Neural cell (in vitro differentiated cells): ENCODE data around the gene TCOF1. TPM values are rescaled to one million over a fixed set of nuclear protein-coding genes. Genes with fewer than 3 reads are reported as not detected.

ENCODE experiments used
- H2AFZ ChIP-seq: fragments of 200-600, 300-800 bp; sonication (generic), shearing (Covaris generic); 2 replicates; pipeline ENCODE4 v1.6.0; 2014; ENCODE audit warnings: low read depth, mild to moderate bottlenecking, antibody characterized with exemption, low read length, moderate library complexity
- H3F3A ChIP-seq: fragments of 200-600 bp; shearing (Covaris generic); 2 replicates; pipeline ENCODE4 v1.6.1; 2016; ENCODE audit warnings: mild to moderate bottlenecking, moderate library complexity, mixed read lengths, antibody characterized with exemption, low read length; ENCODE audit not compliant: insufficient read depth, poor library complexity, severe bottlenecking
- H3K27ac ChIP-seq: fragments of 200-600, 300-800 bp; sonication (generic), shearing (Covaris generic); 2 replicates; pipeline ENCODE4 v1.5.1; 2014; ENCODE audit warnings: mild to moderate bottlenecking, low read length, moderate library complexity
- H3K27me3 ChIP-seq: fragments of 300-800, 200-600 bp; sonication (generic), shearing (Covaris generic); 2 replicates; pipeline ENCODE4 v1.6.0; 2014; ENCODE audit warnings: mild to moderate bottlenecking, low read depth, low read length, moderate library complexity; ENCODE audit not compliant: insufficient read depth
- H3K36me3 ChIP-seq: fragments of 300-800, 200-600 bp; sonication (generic), shearing (Covaris generic); 2 replicates; pipeline ENCODE4 v1.5.1; 2014; ENCODE audit warnings: mild to moderate bottlenecking, antibody characterized with exemption, low read length, moderate library complexity; ENCODE audit not compliant: insufficient read depth
- H3K4me2 ChIP-seq: fragments of 300-800, 200-600 bp; sonication (generic), shearing (Covaris generic); 2 replicates; pipeline ENCODE4 v1.6.0; 2014; ENCODE audit warnings: mild to moderate bottlenecking, low read length
- H3K4me3 ChIP-seq: fragments of 300-800, 200-600 bp; sonication (generic), shearing (Covaris generic); 2 replicates; pipeline ENCODE4 v1.5.1; 2014; ENCODE audit warnings: mild to moderate bottlenecking, low read length, moderate library complexity
- H3K79me2 ChIP-seq: fragments of 200-600 bp; shearing (Covaris generic); replicated peaks from 2 replicates; pipeline ENCODE4 v1.6.0; 2014; ENCODE audit warnings: mild to moderate bottlenecking, low read length, moderate library complexity; ENCODE audit not compliant: insufficient read depth
- H3K9ac ChIP-seq: fragments of 300-800, 200-600 bp; sonication (generic), shearing (Covaris generic); 2 replicates; pipeline ENCODE4 v1.6.1; 2016; ENCODE audit warnings: mild to moderate bottlenecking, low read length, mixed read lengths
- H3K9me2 ChIP-seq: fragments of 200-600 bp; shearing (Covaris generic); 2 replicates; pipeline ENCODE4 v1.6.1; 2016; ENCODE audit warnings: mild to moderate bottlenecking, low read length, mixed read lengths; ENCODE audit not compliant: insufficient read depth
- H3K9me3 ChIP-seq: fragments of 200-600, 300-800 bp; sonication (generic), shearing (Covaris generic); 2 replicates; pipeline ENCODE4 v1.6.1; 2016; ENCODE audit warnings: mild to moderate bottlenecking, mixed run types, low read length, moderate library complexity, mixed read lengths
- H4K20me1 ChIP-seq: fragments of 200-600 bp; shearing (Covaris generic); 2 replicates; pipeline ENCODE4 v1.6.1; 2016; ENCODE audit warnings: mild to moderate bottlenecking, mixed run types; ENCODE audit not compliant: insufficient read depth
- CTCF ChIP-seq: fragments of 450-650 bp; IDR thresholded peaks from 2 replicates; pipeline ENCODE4 v1.5.1; 2014; ENCODE audit warnings: antibody characterized with exemption, mild to moderate bottlenecking, moderate library complexity; ENCODE audit not compliant: poor library complexity, severe bottlenecking
- EP300 ChIP-seq: fragments of 450-650 bp; conservative IDR thresholded peaks from 2 replicates; pipeline ENCODE4 v1.6.1; 2014; ENCODE audit warnings: antibody characterized with exemption, mild to moderate bottlenecking, moderate library complexity; ENCODE audit not compliant: poor library complexity, severe bottlenecking
- EZH2 ChIP-seq: fragments of 200-600, 300-800 bp; shearing (Covaris generic), sonication (generic); IDR thresholded peaks from 2 replicates; pipeline ENCODE4 v1.6.1; 2014; ENCODE audit warnings: antibody characterized with exemption, low read length, borderline replicate concordance, mild to moderate bottlenecking; ENCODE audit not compliant: insufficient read depth, poor library complexity, severe bottlenecking
- MXI1 ChIP-seq: fragments of 450-650 bp; conservative IDR thresholded peaks from 2 replicates; pipeline ENCODE4 v1.6.1; 2014; ENCODE audit warnings: antibody characterized with exemption, mild to moderate bottlenecking; ENCODE audit not compliant: poor library complexity, severe bottlenecking
- POLR2AphosphoS5 ChIP-seq: IDR thresholded peaks from 2 replicates; pipeline ENCODE4 v1.6.1; 2012
- RAD21 ChIP-seq: fragments of 450-650 bp; conservative IDR thresholded peaks from 2 replicates; pipeline ENCODE4 v1.6.1; 2014; ENCODE audit warnings: antibody characterized with exemption, mild to moderate bottlenecking, moderate library complexity
- REST ChIP-seq: IDR thresholded peaks from 2 replicates; pipeline ENCODE4 v1.6.1; 2012; ENCODE audit warnings: borderline replicate concordance
- SMC3 ChIP-seq: fragments of 450-650 bp; conservative IDR thresholded peaks from 2 replicates; pipeline ENCODE4 v1.6.1; 2014; ENCODE audit warnings: antibody characterized with exemption, mild to moderate bottlenecking, moderate library complexity; ENCODE audit not compliant: poor library complexity
- TAF1 ChIP-seq: IDR thresholded peaks from 2 replicates; pipeline ENCODE4 v1.6.1; 2012; ENCODE audit warnings: low read depth
- polyA plus RNA-seq: library from polyadenylated mRNA; depleted of rRNA; stranded (reverse); fragments of >200 nt; gene quantifications from 2 replicates; pipeline ENCODE4 v1.2.3, GENCODE V29; 2014

Gene TCOF1
- polyA plus RNA-seq, 1 donor from 2014 or later = 6.5 TPM

- Histone ChIP-seq H3F3A (peaks cover 15% of the 10 kb centered on the region), H3K79me2 (no peaks in the 10 kb centered on the region), H3K27me3 (no peaks in the 10 kb centered on the region), H3K4me3 (peak overlapping the region; percentile 61), H3K4me2 (peak overlapping the region; percentile 58), H4K20me1 (no peaks in the 10 kb centered on the region), H3K9me2 (no peaks in the 10 kb centered on the region), H3K27ac (peak overlapping the region; percentile 97), H3K36me3 (no peaks in the 10 kb centered on the region), H3K9me3 (no peaks in the 10 kb centered on the region), H2AFZ (no peak overlapping the region), H3K9ac (peak overlapping the region; percentile 70)
- TF ChIP-seq EZH2 (no peak), SMC3 (no peak)
Observed at GRCh38 chr5:150309886-150310239, 47.6 kb upstream of the TCOF1 start.

GRCh38 chr5:150310246-150310645 lies 47.3 kb upstream of the TCOF1 start:
- H3K27me3 ChIP-seq = no peaks in the 10 kb centered on the region
- no peak overlapping the region for H2AFZ ChIP-seq
- H3K27ac ChIP-seq = peak overlapping the region; percentile 97
- TF ChIP-seq MXI1 (no peak), EP300 (no peak), EZH2 (no peak), RAD21 (no peak), TAF1 (no peak), CTCF (no peak), POLR2AphosphoS5 (no peak), SMC3 (no peak), REST (no peak)
- no peaks in the 10 kb centered on the region for H4K20me1 ChIP-seq
- peak overlapping the region; percentile 70 for H3K9ac ChIP-seq
- H3K9me2 ChIP-seq = no peaks in the 10 kb centered on the region
- H3K9me3 ChIP-seq = no peaks in the 10 kb centered on the region
- H3K79me2 ChIP-seq = no peaks in the 10 kb centered on the region
- H3K4me3 ChIP-seq = peak overlapping the region; percentile 61
- peaks cover 15% of the 10 kb centered on the region for H3F3A ChIP-seq
- H3K4me2 ChIP-seq = peak overlapping the region; percentile 58
- no peaks in the 10 kb centered on the region for H3K36me3 ChIP-seq
